ENCODE data around the gene TCAIM. TPM values are rescaled to one million over a fixed set of nuclear protein-coding genes. Genes with fewer than 3 reads are reported as not detected.

The TCAIM gene
- total RNA-seq, 1 experiment from 2014 or later = 23.8 TPM

DNA sequence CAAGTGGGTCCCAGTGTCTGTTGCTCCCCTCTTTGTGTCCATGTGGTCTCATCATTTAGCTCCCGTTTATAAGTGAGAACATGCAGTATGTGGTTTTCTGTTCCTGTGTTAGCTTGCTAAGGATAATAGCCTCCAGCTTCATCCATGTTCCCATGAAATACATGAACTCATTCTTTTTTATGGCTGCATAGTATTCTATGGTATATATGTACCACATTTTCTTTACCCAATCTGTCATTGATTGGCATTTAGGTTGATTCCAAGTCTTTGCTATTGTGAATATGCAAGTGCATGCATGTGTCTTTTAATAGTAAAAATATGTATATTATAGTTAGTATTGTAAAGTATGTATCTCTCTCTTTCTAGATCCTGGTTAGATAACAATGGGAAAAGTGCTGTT is 53.9 kb downstream of the TCAIM start:
- H3K4ac ChIP-seq (ENCODE audit: low read depth, low read length) = no peak overlapping the region
- H3K9ac ChIP-seq (ENCODE audit: extremely low read depth, insufficient read length, low read length) = no peak overlapping the region
- H3K14ac ChIP-seq (ENCODE audit: insufficient read depth, low read length) = no peak overlapping the region
- no peaks in the 10 kb centered on the region for H3K79me2 ChIP-seq (ENCODE audit: insufficient read depth, low read length)
- H2AFZ ChIP-seq (ENCODE audit: low read length) = no peak overlapping the region
- WGBS (ENCODE audit: extremely low coverage, insufficient read length, low lambda C conversion rate) = no CpG with 5 or more reads among the region's 1 CpG
- H3K27ac ChIP-seq (ENCODE audit: insufficient read length, low read depth, low read length) = no peak overlapping the region
- H3T11ph ChIP-seq (ENCODE audit: low read length) = no peak overlapping the region
- H3K18ac ChIP-seq (ENCODE audit: insufficient read length, low read depth, low read length) = no peak overlapping the region
- H3K4me3 Mint-ChIP-seq = no peak overlapping the region
- no peak overlapping the region; a peak in 1 of 7 replicates for H3K27ac Mint-ChIP-seq
- no peaks in the 10 kb centered on the region for H3K79me1 ChIP-seq (ENCODE audit: insufficient read depth, low read depth, low read length, poor library complexity, severe bottlenecking)
- no peak overlapping the region for H4K5ac ChIP-seq (ENCODE audit: insufficient read length, low read depth, low read length)
- H2BK15ac ChIP-seq (ENCODE audit: low read depth, low read length) = no peak overlapping the region
- H4K20me1 ChIP-seq (ENCODE audit: control insufficient read depth, insufficient read depth, insufficient read length) = no peaks in the 10 kb centered on the region
- no peak overlapping the region for H2BK12ac ChIP-seq (ENCODE audit: insufficient read length, low read depth, low read length)
- H3K23ac ChIP-seq (ENCODE audit: insufficient read length, low read depth, low read length) = no peak overlapping the region
- no peaks in the 10 kb centered on the region for H3K23me2 ChIP-seq (ENCODE audit: insufficient read length, low read depth, low read length, poor library complexity, severe bottlenecking)
- no peak overlapping the region for H2AK5ac ChIP-seq (ENCODE audit: insufficient read length, low read length)
- no peak overlapping the region for H4K8ac ChIP-seq (replicated peaks; ENCODE audit: insufficient read length, low read depth, low read length)
- no peak overlapping the region for H3K4me2 ChIP-seq (ENCODE audit: insufficient read depth, insufficient read length, low read length)
- H3K36me3 Mint-ChIP-seq (ENCODE audit: insufficient read depth in 1 of 3, low read depth in 3 of 3) = peaks cover under 1 to 5% (median 1%) of the 10 kb centered on the region in 3 experiments; a peak in 3 of 7 replicates
- H3K4me1 ChIP-seq (ENCODE audit: insufficient read depth, low read length) = no peaks in the 10 kb centered on the region
- H2BK120ac ChIP-seq (ENCODE audit: low read depth, low read length, poor library complexity, severe bottlenecking) = no peak overlapping the region
- H2BK20ac ChIP-seq (ENCODE audit: low read depth, low read length, poor library complexity, severe bottlenecking) = no peak overlapping the region
- H2BK5ac ChIP-seq (ENCODE audit: insufficient read length, low read length) = no peak overlapping the region
- no peak overlapping the region for H4K91ac ChIP-seq (ENCODE audit: insufficient read length, low read depth, low read length)
- H3K27me3 ChIP-seq (ENCODE audit: insufficient read depth, low read length) = no peaks in the 10 kb centered on the region
- no peak overlapping the region for H3K56ac ChIP-seq (ENCODE audit: insufficient read length, low read depth, low read length)
- H3K9me3 ChIP-seq (ENCODE audit: control insufficient read depth, low read depth, low read length) = no peaks in the 10 kb centered on the region
- no peak for DNase-seq
- no peaks in the 10 kb centered on the region for H3K27me3 Mint-ChIP-seq (ENCODE audit: low read depth)
- TF ChIP-seq, protein P1, sequence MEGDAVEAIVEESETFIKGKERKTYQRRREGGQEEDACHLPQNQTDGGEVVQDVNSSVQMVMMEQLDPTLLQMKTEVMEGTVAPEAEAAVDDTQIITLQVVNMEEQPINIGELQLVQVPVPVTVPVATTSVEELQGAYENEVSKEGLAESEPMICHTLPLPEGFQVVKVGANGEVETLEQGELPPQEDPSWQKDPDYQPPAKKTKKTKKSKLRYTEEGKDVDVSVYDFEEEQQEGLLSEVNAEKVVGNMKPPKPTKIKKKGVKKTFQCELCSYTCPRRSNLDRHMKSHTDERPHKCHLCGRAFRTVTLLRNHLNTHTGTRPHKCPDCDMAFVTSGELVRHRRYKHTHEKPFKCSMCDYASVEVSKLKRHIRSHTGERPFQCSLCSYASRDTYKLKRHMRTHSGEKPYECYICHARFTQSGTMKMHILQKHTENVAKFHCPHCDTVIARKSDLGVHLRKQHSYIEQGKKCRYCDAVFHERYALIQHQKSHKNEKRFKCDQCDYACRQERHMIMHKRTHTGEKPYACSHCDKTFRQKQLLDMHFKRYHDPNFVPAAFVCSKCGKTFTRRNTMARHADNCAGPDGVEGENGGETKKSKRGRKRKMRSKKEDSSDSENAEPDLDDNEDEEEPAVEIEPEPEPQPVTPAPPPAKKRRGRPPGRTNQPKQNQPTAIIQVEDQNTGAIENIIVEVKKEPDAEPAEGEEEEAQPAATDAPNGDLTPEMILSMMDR (conservative IDR thresholded peaks at IDR 0.05) = no peak
- H3K4me1 Mint-ChIP-seq = no peaks in the 10 kb centered on the region
- H3K9me3 Mint-ChIP-seq = peaks cover 3 to 4% of the 10 kb centered on the region in 2 experiments

Measured in H9 (cell line).